ENCODE results near the gene ABR. TPM values are rescaled to one million over a fixed set of nuclear protein-coding genes. Genes with fewer than 3 reads are reported as not detected.

Gene ABR
- total and polyA plus RNA-seq, 2 of the 13 experiments (the other 11 are each of a cell fraction or from before 2014, with no cell fraction given), result 12.4 to 40.4 TPM

DNA sequence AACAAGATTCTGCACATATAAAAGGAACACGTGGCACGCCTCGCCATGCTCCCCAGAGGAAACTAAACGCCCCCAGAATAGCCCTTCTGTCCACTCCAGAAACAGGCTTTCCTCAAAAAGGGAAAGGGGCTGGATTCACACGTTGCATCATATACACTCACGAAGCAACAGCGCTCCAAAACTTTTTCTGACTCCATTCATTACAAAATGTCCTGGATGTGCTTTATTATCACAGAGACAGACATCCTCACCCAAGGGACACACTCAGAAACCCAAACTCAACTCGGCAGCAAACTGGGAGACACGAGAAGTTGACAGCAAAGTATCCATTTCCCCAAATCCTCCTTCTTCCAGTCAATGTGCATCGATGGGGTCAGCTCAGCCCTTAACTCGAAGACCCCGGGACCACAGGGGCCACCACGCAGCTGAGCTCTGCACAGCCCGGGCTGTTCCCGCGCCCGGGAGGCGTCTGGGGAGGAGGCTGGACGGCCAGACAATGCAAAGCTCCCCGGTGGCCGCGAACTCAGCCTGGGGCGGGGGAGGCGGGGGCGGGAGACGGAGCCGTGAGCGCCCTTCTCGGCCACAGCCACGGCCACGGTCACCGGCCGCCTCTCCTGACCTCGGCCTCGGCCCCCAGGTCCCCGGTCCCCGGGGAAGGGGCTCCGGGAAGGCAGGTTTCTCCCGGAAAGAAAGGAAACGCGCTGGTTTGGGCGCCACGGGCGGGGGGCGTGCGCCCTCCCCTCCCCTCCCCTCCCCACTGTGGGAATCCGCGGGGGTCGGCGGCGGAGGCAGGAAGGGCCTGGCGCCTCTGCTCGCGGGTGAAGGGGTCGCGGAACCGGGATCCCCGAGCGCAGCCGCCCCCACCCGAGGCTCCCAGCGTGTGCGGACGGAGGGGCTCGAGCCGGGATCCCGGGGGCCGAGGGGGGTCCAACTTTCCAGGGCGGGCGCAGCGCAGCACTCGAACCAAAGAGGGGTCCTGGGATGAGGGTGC lies 201.4 kb downstream of the ABR start (continued):
- TF ChIP-seq KDM5B (CRISPR knock-in tag; IDR thresholded peaks at IDR 0.05; ENCODE audit: borderline replicate concordance), result peak; percentile 61; the same call in 1 of the 2 replicates
- no peak for TF ChIP-seq GATAD2A (CRISPR knock-in tag; IDR thresholded peaks at IDR 0.05)
- no peak; the same call in 1 of the 2 replicates for TF ChIP-seq SALL1 (CRISPR knock-in tag; IDR thresholded peaks at IDR 0.05)
- no peak for TF ChIP-seq GTF2F1 (IDR thresholded peaks at IDR 0.05; ENCODE audit: low read length)
- no peak for TF ChIP-seq ZBTB8A (CRISPR knock-in tag; IDR thresholded peaks at IDR 0.05; ENCODE audit: borderline replicate concordance, low read depth)
- TF ChIP-seq HNF1A (IDR thresholded peaks at IDR 0.05; ENCODE audit: low read depth), result no peak
- no peak for TF ChIP-seq HNF1A (CRISPR knock-in tag; IDR thresholded peaks at IDR 0.05; ENCODE audit: borderline replicate concordance)
- no peak for TF ChIP-seq FOXK2 (IDR thresholded peaks at IDR 0.05)
- TF ChIP-seq ZNF556 (CRISPR knock-in tag; IDR thresholded peaks at IDR 0.05; ENCODE audit: borderline replicate concordance), result no peak
- TF ChIP-seq FOXJ3 (CRISPR knock-in tag; IDR thresholded peaks at IDR 0.05; ENCODE audit: borderline replicate concordance), result no peak
- 0 out of 2 replicates have a peak, but pooled peaks have one; percentile 23 for TF ChIP-seq ZNF563 (CRISPR knock-in tag; IDR thresholded peaks at IDR 0.05)
- TF ChIP-seq ZNF737 (CRISPR knock-in tag; IDR thresholded peaks at IDR 0.05; ENCODE audit: borderline replicate concordance), result no peak
- no peak for TF ChIP-seq HNF4A (CRISPR knock-in tag; IDR thresholded peaks at IDR 0.05)
- no peak for TF ChIP-seq MXD4 (CRISPR knock-in tag; IDR thresholded peaks at IDR 0.05)
- TF ChIP-seq ZNF83 (CRISPR knock-in tag; IDR thresholded peaks at IDR 0.05; ENCODE audit: borderline replicate concordance), result no peak
- TF ChIP-seq ZNF441 (CRISPR knock-in tag; IDR thresholded peaks at IDR 0.05; ENCODE audit: borderline replicate concordance), result no peak
- TF ChIP-seq ZBTB34 (CRISPR knock-in tag; IDR thresholded peaks at IDR 0.05), result no peak
- TF ChIP-seq SCMH1 (CRISPR knock-in tag; IDR thresholded peaks at IDR 0.05; ENCODE audit: borderline replicate concordance), result no peak
- TF ChIP-seq NR2F1 (CRISPR knock-in tag; IDR thresholded peaks at IDR 0.05), result no peak
- no peak for TF ChIP-seq ZNF256 (CRISPR knock-in tag; conservative IDR thresholded peaks at IDR 0.05)
- no peak for TF ChIP-seq ZNF10 (CRISPR knock-in tag; IDR thresholded peaks at IDR 0.05; ENCODE audit: borderline replicate concordance, low read depth)
- TF ChIP-seq, protein P1, sequence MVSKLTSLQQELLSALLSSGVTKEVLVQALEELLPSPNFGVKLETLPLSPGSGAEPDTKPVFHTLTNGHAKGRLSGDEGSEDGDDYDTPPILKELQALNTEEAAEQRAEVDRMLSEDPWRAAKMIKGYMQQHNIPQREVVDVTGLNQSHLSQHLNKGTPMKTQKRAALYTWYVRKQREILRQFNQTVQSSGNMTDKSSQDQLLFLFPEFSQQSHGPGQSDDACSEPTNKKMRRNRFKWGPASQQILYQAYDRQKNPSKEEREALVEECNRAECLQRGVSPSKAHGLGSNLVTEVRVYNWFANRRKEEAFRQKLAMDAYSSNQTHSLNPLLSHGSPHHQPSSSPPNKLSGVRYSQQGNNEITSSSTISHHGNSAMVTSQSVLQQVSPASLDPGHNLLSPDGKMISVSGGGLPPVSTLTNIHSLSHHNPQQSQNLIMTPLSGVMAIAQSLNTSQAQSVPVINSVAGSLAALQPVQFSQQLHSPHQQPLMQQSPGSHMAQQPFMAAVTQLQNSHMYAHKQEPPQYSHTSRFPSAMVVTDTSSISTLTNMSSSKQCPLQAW (CRISPR knock-in tag; IDR thresholded peaks at IDR 0.05), result no peak; the same call in 1 of the 2 replicates
